SK-N-SH treated with all-trans-retinoic acid at 6 μM for 48 hours (cell line): ENCODE measurements around the gene LINC00632.
"Not testable (repeated sequence)": the region's sequence is repeated elsewhere in the genome, so short reads cannot be mapped to it uniquely, and the experiment has no call there.

Experiments
- ATAC-seq: fragments of 200-7000 bp; cut with Tn5 transposase; 3 replicates; pipeline ENCODE4 v1.9.1; 2020; ENCODE audit warnings: mild to moderate bottlenecking, moderate library complexity
- ARNTL ChIP-seq: fragments of 450-650 bp; formaldehyde crosslinking; IDR thresholded peaks from 2 replicates; pipeline ENCODE4 v1.5.0; 2020; ENCODE audit warnings: low read depth, mild to moderate bottlenecking, moderate library complexity, borderline replicate concordance
- BACH2 ChIP-seq: fragments of 250-450 bp; sonication (Bioruptor Pico); IDR thresholded peaks from 2 replicates; pipeline ENCODE4 v1.9.0; 2021; ENCODE audit warnings: mild to moderate bottlenecking, borderline replicate concordance
- CREB5 ChIP-seq: fragments of 250-450 bp; sonication (Bioruptor Pico); IDR thresholded peaks from 2 replicates; pipeline ENCODE4 v1.5.1; 2020; ENCODE audit warnings: low read depth, mild to moderate bottlenecking, moderate library complexity
- CSDC2 ChIP-seq: fragments of 250-450 bp; sonication (Bioruptor Pico); IDR thresholded peaks from 2 replicates; pipeline ENCODE4 v1.5.0; 2020; ENCODE audit warnings: mild to moderate bottlenecking, moderate library complexity
- ESRRG ChIP-seq: fragments of 250-450 bp; sonication (Bioruptor Pico); IDR thresholded peaks from 2 replicates; pipeline ENCODE4 v1.6.1; 2021; ENCODE audit warnings: mild to moderate bottlenecking
- GLIS3 ChIP-seq: fragments of 250-450 bp; sonication (Bioruptor Pico); IDR thresholded peaks from 2 replicates; pipeline ENCODE4 v1.5.0; 2020; ENCODE audit warnings: mild to moderate bottlenecking, moderate library complexity
- ISL1 ChIP-seq: fragments of 250-450 bp; sonication (Bioruptor Pico); IDR thresholded peaks from 2 replicates; pipeline ENCODE4 v2.1.2; 2022; ENCODE audit warnings: mild to moderate bottlenecking, moderate library complexity
- OSR1 ChIP-seq: fragments of 250-450 bp; sonication (Bioruptor Pico); IDR thresholded peaks from 2 replicates; pipeline ENCODE4 v1.8.0; 2022; ENCODE audit warnings: moderate library complexity, mild to moderate bottlenecking, inconsistent platforms
- POU6F1 ChIP-seq: fragments of 250-450 bp; sonication (Bioruptor Pico); IDR thresholded peaks from 2 replicates; pipeline ENCODE4 v1.8.0; 2021; ENCODE audit warnings: low read depth, mild to moderate bottlenecking, moderate library complexity, borderline replicate concordance
- PPARA ChIP-seq: fragments of 250-450 bp; sonication (Bioruptor Pico); IDR thresholded peaks from 2 replicates; pipeline ENCODE4 v1.5.0; 2020; ENCODE audit warnings: mild to moderate bottlenecking, borderline replicate concordance
- RARB ChIP-seq: fragments of 250-450 bp; sonication (Bioruptor Pico); IDR thresholded peaks from 2 replicates; pipeline ENCODE4 v1.8.0; 2021; ENCODE audit warnings: mild to moderate bottlenecking, moderate library complexity
- SNAI2 ChIP-seq: fragments of 250-450 bp; sonication (Bioruptor Pico); IDR thresholded peaks from 2 replicates; pipeline ENCODE4 v1.5.0; 2020; ENCODE audit warnings: mild to moderate bottlenecking, moderate library complexity
- TCF4 ChIP-seq: fragments of 250-450 bp; sonication (Bioruptor Pico); IDR thresholded peaks from 2 replicates; pipeline ENCODE4 v1.8.0; 2021; ENCODE audit warnings: mild to moderate bottlenecking, moderate library complexity, borderline replicate concordance
- TOX ChIP-seq: fragments of 250-450 bp; sonication (Bioruptor Pico); IDR thresholded peaks from 2 replicates; pipeline ENCODE4 v1.8.0; 2021; ENCODE audit warnings: mild to moderate bottlenecking, moderate library complexity, borderline replicate concordance
- ZC3H10 ChIP-seq: fragments of 250-450 bp; sonication (Bioruptor Pico); IDR thresholded peaks from 2 replicates; pipeline ENCODE4 v1.5.1; 2021; ENCODE audit warnings: mild to moderate bottlenecking, moderate library complexity
- ZFP3 ChIP-seq: fragments of 250-450 bp; sonication (Bioruptor Pico); IDR thresholded peaks from 2 replicates; pipeline ENCODE4 v1.5.0; 2020; ENCODE audit warnings: mild to moderate bottlenecking, moderate library complexity
- ZFP30 ChIP-seq: fragments of 450-650 bp; formaldehyde crosslinking; IDR thresholded peaks from 2 replicates; pipeline ENCODE4 v1.5.0; 2022; ENCODE audit warnings: mild to moderate bottlenecking, moderate library complexity
- ZNF565 ChIP-seq: fragments of 450-650 bp; formaldehyde crosslinking; conservative IDR thresholded peaks from 2 replicates; pipeline ENCODE4 v1.5.0; 2020; ENCODE audit warnings: low read depth, mild to moderate bottlenecking, moderate library complexity
- ZNF8 ChIP-seq: fragments of 450-650 bp; formaldehyde crosslinking; IDR thresholded peaks from 2 replicates; pipeline ENCODE4 v1.5.0; 2020; ENCODE audit warnings: mild to moderate bottlenecking, moderate library complexity
- TF ChIP-seq, protein P1 (sequence below): fragments of 250-450 bp; sonication (Bioruptor Pico); IDR thresholded peaks from 2 replicates; pipeline ENCODE4 v1.5.1; 2021; ENCODE audit warnings: mild to moderate bottlenecking, moderate library complexity

LINC00632 gene

DNA sequence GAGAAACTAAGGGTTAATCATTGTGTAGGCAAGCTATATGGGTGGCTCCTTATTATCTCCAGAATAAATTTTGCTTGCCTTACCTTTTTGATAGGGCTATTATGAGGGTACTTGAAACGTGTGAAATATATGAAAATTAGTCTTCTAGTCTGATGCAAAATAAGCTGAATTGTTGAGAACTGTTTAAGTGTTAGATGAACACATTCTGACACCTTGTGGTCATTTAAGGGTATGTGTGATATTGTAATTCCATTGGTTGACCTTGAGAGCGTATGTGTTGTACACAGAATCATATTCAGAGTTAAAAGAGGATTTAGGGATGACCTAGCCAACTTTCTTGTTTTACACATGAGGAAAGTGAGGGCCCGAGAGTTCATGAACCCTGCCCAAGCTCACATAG, 44.6 kb upstream of the LINC00632 start:
- TF ChIP-seq ZC3H10 (CRISPR knock-in tag), result no peak
- no peak; the same call in 2 of the 3 replicates for ATAC-seq

GRCh38 chrX:140672840-140673731, 36.5 kb upstream of the LINC00632 start:
- ATAC-seq, result no peak
- TF ChIP-seq GLIS3 (CRISPR knock-in tag) (no peak), ESRRG (no peak), OSR1 (CRISPR knock-in tag) (no peak), TCF4 (CRISPR knock-in tag) (peak; percentile 32; the same call in 1 of the 2 replicates)

- TF ChIP-seq, protein P1, sequence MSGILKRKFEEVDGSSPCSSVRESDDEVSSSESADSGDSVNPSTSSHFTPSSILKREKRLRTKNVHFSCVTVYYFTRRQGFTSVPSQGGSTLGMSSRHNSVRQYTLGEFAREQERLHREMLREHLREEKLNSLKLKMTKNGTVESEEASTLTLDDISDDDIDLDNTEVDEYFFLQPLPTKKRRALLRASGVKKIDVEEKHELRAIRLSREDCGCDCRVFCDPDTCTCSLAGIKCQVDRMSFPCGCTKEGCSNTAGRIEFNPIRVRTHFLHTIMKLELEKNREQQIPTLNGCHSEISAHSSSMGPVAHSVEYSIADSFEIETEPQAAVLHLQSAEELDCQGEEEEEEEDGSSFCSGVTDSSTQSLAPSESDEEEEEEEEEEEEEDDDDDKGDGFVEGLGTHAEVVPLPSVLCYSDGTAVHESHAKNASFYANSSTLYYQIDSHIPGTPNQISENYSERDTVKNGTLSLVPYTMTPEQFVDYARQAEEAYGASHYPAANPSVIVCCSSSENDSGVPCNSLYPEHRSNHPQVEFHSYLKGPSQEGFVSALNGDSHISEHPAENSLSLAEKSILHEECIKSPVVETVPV, result no peak
- TF ChIP-seq ISL1, result no peak
- TF ChIP-seq ZNF565, result no peak
- TF ChIP-seq ZFP3, result no peak
- no peak for TF ChIP-seq CSDC2
- TF ChIP-seq CREB5 (CRISPR knock-in tag), result no peak
- TF ChIP-seq ZC3H10 (CRISPR knock-in tag), result no peak
Observed at GRCh38 chrX:140687706-140688105, 21.9 kb upstream of the LINC00632 start.

GRCh38 chrX:140691596-140691995, 18.0 kb upstream of the LINC00632 start:
- ATAC-seq, result not testable (repeated sequence)

More at GRCh38 chrX:140687706-140688105, 21.9 kb upstream of the LINC00632 start:
- no peak for ATAC-seq

GRCh38 chrX:140697618-140698017, 11.9 kb upstream of the LINC00632 start:
- TF ChIP-seq POU6F1 (CRISPR knock-in tag), result no peak
- TF ChIP-seq ZNF8 (CRISPR knock-in tag), result no peak
- no peak for TF ChIP-seq ARNTL (CRISPR knock-in tag)
- no peak for TF ChIP-seq ZFP30
- TF ChIP-seq CREB5 (CRISPR knock-in tag), result no peak
- no peak for ATAC-seq

DNA sequence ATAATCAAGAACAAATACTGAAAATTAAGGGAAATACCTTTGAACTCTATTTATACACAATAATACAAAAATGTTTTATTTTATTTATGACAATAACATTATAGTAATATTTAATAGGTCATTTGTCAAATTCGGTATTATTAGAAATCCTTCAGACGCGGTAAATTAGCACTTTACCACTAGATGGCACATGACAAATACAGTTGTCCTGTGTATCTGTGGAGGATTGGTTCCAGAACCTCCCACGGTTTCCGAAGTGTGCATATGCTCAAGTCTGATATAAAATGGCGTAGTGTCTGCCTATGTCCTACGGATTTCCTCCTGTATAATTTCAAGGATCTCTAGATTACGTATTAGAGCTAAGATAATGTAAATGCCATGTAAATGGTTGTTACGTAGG, 8.1 kb upstream of the LINC00632 start:
- TF ChIP-seq BACH2 (CRISPR knock-in tag), result no peak
- TF ChIP-seq ZFP3, result no peak
- no peak for TF ChIP-seq ESRRG
- TF ChIP-seq ARNTL (CRISPR knock-in tag), result no peak
- no peak for TF ChIP-seq ZC3H10 (CRISPR knock-in tag)
- TF ChIP-seq ZFP30, result no peak
- no peak for TF ChIP-seq TOX (CRISPR knock-in tag)
- TF ChIP-seq ISL1, result no peak
- TF ChIP-seq TCF4 (CRISPR knock-in tag), result no peak
- TF ChIP-seq RARB (CRISPR knock-in tag), result no peak
- TF ChIP-seq PPARA (CRISPR knock-in tag), result no peak
- no peak for TF ChIP-seq CREB5 (CRISPR knock-in tag)
- TF ChIP-seq ZNF565, result no peak
- no peak for TF ChIP-seq OSR1 (CRISPR knock-in tag)
- TF ChIP-seq, protein P1, result no peak
- no peak for TF ChIP-seq GLIS3 (CRISPR knock-in tag)
- TF ChIP-seq POU6F1 (CRISPR knock-in tag), result no peak
- TF ChIP-seq SNAI2 (CRISPR knock-in tag), result no peak
- no peak for TF ChIP-seq ZNF8 (CRISPR knock-in tag)
- TF ChIP-seq, all 23 proteins: peak for 0
- peak; percentile 53; the same call in 2 of the 3 replicates for ATAC-seq
